Osteocyte (in vitro differentiated cells): ENCODE data around the gene EPN1. TPM values are rescaled to one million over a fixed set of nuclear protein-coding genes. Genes with fewer than 3 reads are reported as not detected.

ENCODE experiments used
- DNase-seq: peaks from one replicate; pipeline ENCODE4 v3.0.0; 2021; ENCODE audit warnings: mixed read lengths; ENCODE audit not compliant: unreplicated experiment; ENCODE audit errors: extremely low spot score
- H3K27ac Mint-ChIP-seq: one replicate; pipeline ENCODE4 v1.8.0; 2021; ENCODE audit warnings: mild to moderate bottlenecking, mixed read lengths; ENCODE audit not compliant: unreplicated experiment
- H3K27me3 Mint-ChIP-seq: one replicate; pipeline ENCODE4 v1.8.0; 2021; ENCODE audit warnings: mixed read lengths; ENCODE audit not compliant: unreplicated experiment
- H3K36me3 Mint-ChIP-seq: one replicate; pipeline ENCODE4 v1.8.0; 2021; ENCODE audit warnings: mixed read lengths; ENCODE audit not compliant: unreplicated experiment
- H3K4me1 Mint-ChIP-seq: one replicate; pipeline ENCODE4 v1.8.0; 2021; ENCODE audit warnings: mixed read lengths; ENCODE audit not compliant: unreplicated experiment
- H3K4me3 Mint-ChIP-seq: one replicate; pipeline ENCODE4 v1.8.0; 2021; ENCODE audit warnings: mild to moderate bottlenecking, moderate library complexity, mixed read lengths; ENCODE audit not compliant: unreplicated experiment
- H3K9me3 Mint-ChIP-seq: one replicate; pipeline ENCODE4 v1.8.0; 2021; ENCODE audit warnings: mixed read lengths; ENCODE audit not compliant: unreplicated experiment
- CTCF ChIP-seq: fragments of 200-600 bp; sonication (generic); IDR thresholded peaks from 2 replicates; pipeline ENCODE4 v1.5.0; 2021; ENCODE audit warnings: antibody characterized with exemption, mild to moderate bottlenecking, moderate library complexity
- total RNA-seq: library from RNA; stranded (reverse); gene quantifications from 2 replicates; pipeline ENCODE4 v1.2.1, GENCODE V29; 2021

The EPN1 gene
- total RNA-seq, 1 donor from 2014 or later: 142 TPM

- DNase-seq: no peak
- TF ChIP-seq CTCF: no peak
- no peaks in the 10 kb centered on the region for H3K27me3 Mint-ChIP-seq
- no peaks in the 10 kb centered on the region for H3K9me3 Mint-ChIP-seq
- H3K36me3 Mint-ChIP-seq: peaks cover 16% of the 10 kb centered on the region
- no peak overlapping the region for H3K27ac Mint-ChIP-seq
- H3K4me3 Mint-ChIP-seq: no peak overlapping the region
- H3K4me1 Mint-ChIP-seq: no peaks in the 10 kb centered on the region
Observed at GRCh38 chr19:55692681-55693081, 17.7 kb downstream of the EPN1 start.

- no peaks in the 10 kb centered on the region for H3K9me3 Mint-ChIP-seq
- no peak overlapping the region for H3K4me3 Mint-ChIP-seq
Observed at GRCh38 chr19:55693336-55693974, 18.4 kb downstream of the EPN1 start.

GRCh38 chr19:55694241-55694655 lies 19.2 kb downstream of the EPN1 start:
- no peak for DNase-seq
- Mint-ChIP-seq H3K4me1 (no peaks in the 10 kb centered on the region), H3K27ac (no peak overlapping the region), H3K27me3 (no peaks in the 10 kb centered on the region), H3K36me3 (peaks cover 18% of the 10 kb centered on the region), H3K9me3 (no peaks in the 10 kb centered on the region), H3K4me3 (no peak overlapping the region)
- TF ChIP-seq CTCF: no peak

More at GRCh38 chr19:55693336-55693974, 18.4 kb downstream of the EPN1 start:
- no peaks in the 10 kb centered on the region for H3K27me3 Mint-ChIP-seq
- no peaks in the 10 kb centered on the region for H3K4me1 Mint-ChIP-seq
- no peak for DNase-seq
- peaks cover 16% of the 10 kb centered on the region for H3K36me3 Mint-ChIP-seq
- no peak overlapping the region for H3K27ac Mint-ChIP-seq
- no peak for TF ChIP-seq CTCF

GRCh38 chr19:55694656-55695491 lies 19.8 kb downstream of the EPN1 start:
- no peak overlapping the region for H3K4me3 Mint-ChIP-seq
- peaks cover 15% of the 10 kb centered on the region for H3K36me3 Mint-ChIP-seq
- H3K27ac Mint-ChIP-seq: no peak overlapping the region
- DNase-seq: no peak
- no peaks in the 10 kb centered on the region for H3K4me1 Mint-ChIP-seq
- no peaks in the 10 kb centered on the region for H3K27me3 Mint-ChIP-seq
- no peak for TF ChIP-seq CTCF
- no peaks in the 10 kb centered on the region for H3K9me3 Mint-ChIP-seq

GRCh38 chr19:55695511-55696290 lies 20.7 kb downstream of the EPN1 start:
- Mint-ChIP-seq H3K27me3 (no peaks in the 10 kb centered on the region), H3K27ac (no peak overlapping the region)
- DNase-seq: no peak

More at GRCh38 chr19:55695511-55696290, 20.7 kb downstream of the EPN1 start:
- Mint-ChIP-seq H3K36me3 (peaks cover 15% of the 10 kb centered on the region), H3K9me3 (no peaks in the 10 kb centered on the region), H3K4me1 (no peaks in the 10 kb centered on the region), H3K4me3 (no peak overlapping the region)
- TF ChIP-seq CTCF: no peak
